SH-SY5Y (cell line): ENCODE results near the gene FAIM2.

ENCODE experiments used
- GATA2 ChIP-seq: IDR thresholded peaks from 2 replicates; pipeline ENCODE4 v1.6.1; 2011; ENCODE audit warnings: mild to moderate bottlenecking, low read depth, low read length
- GATA3 ChIP-seq: IDR thresholded peaks from 2 replicates; pipeline ENCODE4 v1.6.1; 2011; ENCODE audit warnings: low read depth, mild to moderate bottlenecking, low read length, moderate library complexity

GRCh38 chr12:49897276-49897675 lies 6.4 kb downstream of the FAIM2 start:
- TF ChIP-seq GATA2 (no peak), GATA3 (no peak)
